EL (cell line): ENCODE measurements around the gene PPCDC.
A peak's percentile ranks its signal among the peaks of the same experiment; 100 is the strongest.

Experiments used
- DNase-seq: peaks from one replicate; pipeline ENCODE4 v3.0.0-alpha.2; 2016

The PPCDC gene

GRCh38 chr15:75023181-75023871 is at the start of gene PPCDC:
Gene PPCDC, plus strand, starts transcription at chr15:75023590. Its CDS starts 4,729 bp downstream, at chr15:75028319.
- peak; percentile 96 for DNase-seq

GRCh38 chr15:74976159-74976558 is 47.2 kb upstream of the PPCDC start:
- no peak for DNase-seq

GRCh38 chr15:74977599-74977998 is 45.8 kb upstream of the PPCDC start:
- DNase-seq, result no peak

- DNase-seq, result no peak
Measured at GRCh38 chr15:74978077-74978476, 45.3 kb upstream of the PPCDC start.

- no peak for DNase-seq
Measured at GRCh38 chr15:74978503-74978902, 44.9 kb upstream of the PPCDC start.

- no peak for DNase-seq
Measured at GRCh38 chr15:74982183-74982582, 41.2 kb upstream of the PPCDC start.

GRCh38 chr15:74983725-74984231 is 39.6 kb upstream of the PPCDC start:
- no peak for DNase-seq

GRCh38 chr15:74988007-74988800 is 35.2 kb upstream of the PPCDC start:
- DNase-seq, result peak; percentile 26

- no peak for DNase-seq
Measured at GRCh38 chr15:74989527-74989926, 33.9 kb upstream of the PPCDC start.

GRCh38 chr15:74992619-74993018 is 30.8 kb upstream of the PPCDC start:
- no peak for DNase-seq

- DNase-seq, result no peak
Measured at GRCh38 chr15:74994236-74994635, 29.2 kb upstream of the PPCDC start.

GRCh38 chr15:74994685-74995084 is 28.7 kb upstream of the PPCDC start:
- no peak for DNase-seq

- peak; percentile 85 for DNase-seq
Measured at GRCh38 chr15:74995182-74995778, 28.1 kb upstream of the PPCDC start, which contains the start of gene SCAMP5. Gene SCAMP5, plus strand, starts transcription at chr15:74995563. Its CDS starts 16,277 bp downstream, at chr15:75011840.

GRCh38 chr15:74995779-74996765 is 27.3 kb upstream of the PPCDC start:
- DNase-seq, result no peak

- no peak for DNase-seq
Measured at GRCh38 chr15:74997141-74997540, 26.2 kb upstream of the PPCDC start.

- no peak for DNase-seq
Measured at GRCh38 chr15:74997543-74997942, 25.8 kb upstream of the PPCDC start.

- no peak for DNase-seq
Measured at GRCh38 chr15:75001310-75001709, 22.1 kb upstream of the PPCDC start.

GRCh38 chr15:75002398-75002797 is 21.0 kb upstream of the PPCDC start:
- no peak for DNase-seq

- no peak for DNase-seq
Measured at GRCh38 chr15:75007216-75007615, 16.2 kb upstream of the PPCDC start.

- no peak for DNase-seq
Measured at GRCh38 chr15:75008221-75008625, 15.2 kb upstream of the PPCDC start.

GRCh38 chr15:75008629-75009326 is 14.6 kb upstream of the PPCDC start:
- no peak for DNase-seq

- DNase-seq, result no peak
Measured at GRCh38 chr15:75016431-75016830, 7.0 kb upstream of the PPCDC start.
